B cell (primary cell): ENCODE results near the gene SLC25A26. TPM values are rescaled to one million over a fixed set of nuclear protein-coding genes. Genes with fewer than 3 reads are reported as not detected.

ENCODE experiments used
- ATAC-seq: fragments of 200-7000 bp; cut with Tn5 transposase; one replicate; pipeline ENCODE4 v1.10.0; 2021; ENCODE audit warnings: low read depth, mild to moderate bottlenecking, moderate number of reproducible peaks, moderate library complexity
- CTCF ChIA-PET: fragments of 350-600 bp; sonication (Branson Sonifier 250); formaldehyde crosslinking; loops from one replicate; lab custom pipeline; 2021; ENCODE audit warnings: antibody characterized with exemption, inconsistent platforms; lab: Charles Lee
- POLR2A ChIA-PET: fragments of 350-600 bp; sonication (Branson Sonifier 250); formaldehyde crosslinking; loops from one replicate; lab custom pipeline; 2021; ENCODE audit warnings: antibody characterized with exemption; lab: Charles Lee
- DNase-seq: peaks from one replicate; pipeline ENCODE4 v3.0.0; 2013
- H2AFZ ChIP-seq: 2 replicates; pipeline ENCODE4 v1.6.1; 2012; ENCODE audit warnings: mild to moderate bottlenecking, low read depth, low read length; ENCODE audit not compliant: insufficient read depth, poor library complexity, severe bottlenecking
- H3K27ac ChIP-seq, 2 donors: 1 replicate in 1 of 2; 2 replicates in 1 of 2; pipeline ENCODE4 v1.5.1; 2012 to 2013; ENCODE audit warnings: low read length in 2 of 2, mild to moderate bottlenecking in 2 of 2, moderate library complexity in 1 of 2
- H3K27me3 ChIP-seq, 4 experiments: fragments of 200-600 bp in 1 of 4; sonication (generic) in 1 of 4; replicated peaks in 1 of 4; 1 replicate in 2 of 4; 2 replicates in 2 of 4; pipeline versions ENCODE4 v1.6.1 to v1.7.0; 2013 to 2016; ENCODE audit warnings: low read length in 3 of 4, mild to moderate bottlenecking in 2 of 4, mixed read lengths in 1 of 4, moderate library complexity in 1 of 4; ENCODE audit not compliant: insufficient read depth in 4 of 4, control insufficient read depth in 3 of 4; ENCODE audit errors: control extremely low read depth in 1 of 4
- H3K36me3 ChIP-seq, 2 experiments: replicated peaks in 1 of 2; 1 replicate in 1 of 2; 2 replicates in 1 of 2; pipeline versions ENCODE4 v1.6.1 to v1.7.1; 2013; ENCODE audit warnings: low read length in 1 of 2; ENCODE audit not compliant: insufficient read depth in 2 of 2, control insufficient read depth in 1 of 2; ENCODE audit errors: control extremely low read depth in 1 of 2, extremely low read depth in 1 of 2
- H3K4me1 ChIP-seq, 2 donors: fragments of 200-600 bp in 1 of 2; sonication (generic) in 1 of 2; 1 replicate in 1 of 2; 2 replicates in 1 of 2; pipeline versions ENCODE4 v1.5.1 to v1.6.1; 2013 to 2017; ENCODE audit warnings: low read length in 2 of 2; ENCODE audit not compliant: control insufficient read depth in 2 of 2, insufficient read depth in 2 of 2
- H3K4me2 ChIP-seq: replicated peaks from 2 replicates; pipeline ENCODE3; 2012; ENCODE audit warnings: mild to moderate bottlenecking, low read depth, low read length; ENCODE audit not compliant: poor library complexity, severe bottlenecking
- H3K4me3 ChIP-seq, 5 experiments: fragments of 200-600 bp in 1 of 5; sonication (generic) in 1 of 5; 1 replicate in 3 of 5; 2 replicates in 2 of 5; pipeline versions ENCODE4 v1.5.1 to v1.7.0; 2011 to 2016; ENCODE audit warnings: low read length in 4 of 5, mild to moderate bottlenecking in 4 of 5, low read depth in 2 of 5, control low read depth in 1 of 5, moderate library complexity in 1 of 5; ENCODE audit not compliant: insufficient read depth in 1 of 5; ENCODE audit errors: control extremely low read depth in 1 of 5, extremely low read depth in 1 of 5
- H3K79me2 ChIP-seq: fragments of 200-600 bp; sonication (generic); one replicate; pipeline ENCODE4 v1.6.0; 2016; ENCODE audit warnings: low read length; ENCODE audit not compliant: control insufficient read depth, insufficient read depth
- H3K9ac ChIP-seq: fragments of 200-600 bp; sonication (generic); 2 replicates; pipeline ENCODE4 v1.6.1; 2017; ENCODE audit warnings: mild to moderate bottlenecking, low read length, moderate library complexity
- H3K9me3 ChIP-seq, 3 donors: one replicate each; pipeline versions ENCODE4 v1.6.1 to v1.7.1; 2013; ENCODE audit warnings: low read length in 2 of 3; ENCODE audit not compliant: control insufficient read depth in 2 of 3, insufficient read depth in 1 of 3; ENCODE audit errors: control extremely low read depth in 1 of 3
- H4K20me1 ChIP-seq: 2 replicates; pipeline ENCODE4 v1.6.0; 2012; ENCODE audit warnings: mild to moderate bottlenecking, low read length; ENCODE audit not compliant: insufficient read depth, control insufficient read depth, poor library complexity, severe bottlenecking
- H3K27ac Mint-ChIP-seq: one replicate; pipeline ENCODE4 v1.8.0; 2021; ENCODE audit warnings: mixed read lengths
- H3K27me3 Mint-ChIP-seq: one replicate; pipeline ENCODE4 v1.8.0; 2021; ENCODE audit warnings: mixed read lengths
- H3K4me1 Mint-ChIP-seq: one replicate; pipeline ENCODE4 v1.8.0; 2021; ENCODE audit warnings: mixed read lengths
- H3K4me3 Mint-ChIP-seq: one replicate; pipeline ENCODE4 v1.8.0; 2021; ENCODE audit warnings: mixed read lengths
- H3K9me3 Mint-ChIP-seq: one replicate; pipeline ENCODE4 v1.8.0; 2022; ENCODE audit warnings: mixed read lengths; ENCODE audit not compliant: insufficient read depth
- CTCF ChIP-seq: fragments of 200-600 bp; IDR thresholded peaks from one replicate; pipeline ENCODE4 v1.8.0; 2022; ENCODE audit warnings: antibody characterized with exemption, mild to moderate bottlenecking
- EZH2 ChIP-seq: IDR thresholded peaks from 2 replicates; pipeline ENCODE4 v1.6.1; 2012; ENCODE audit warnings: borderline replicate concordance, low read depth, mild to moderate bottlenecking, moderate library complexity, low read length; ENCODE audit not compliant: insufficient read depth, poor library complexity, severe bottlenecking
- WGBS: methylation state at CpG from one replicate; pipeline ENCODE4 v1.1.5; 2013; ENCODE audit warnings: missing lambda C conversion rate; ENCODE audit not compliant: insufficient coverage; 5-methylcytosine and 5-hydroxymethylcytosine counted together
- intact Hi-C: fragments of 100-400 bp; cut with micrococcal nuclease; formaldehyde crosslinking; loops from one replicate; pipeline ENCODE4 v1.10.0; 2022
- polyA plus RNA-seq: library from polyadenylated mRNA; depleted of rRNA; stranded (reverse); fragments of >200 nt; gene quantifications from 2 replicates; pipeline ENCODE4 v1.2.3, GENCODE V29; 2012
- total RNA-seq, 2 donors: library from RNA; stranded (reverse); fragments of 120-200 nt in 1 of 2; gene quantifications; 1 replicate in 1 of 2; 2 replicates in 1 of 2; pipeline versions ENCODE4 v1.2.3 to v1.2.4, GENCODE V29; 2013 to 2022

SLC25A26 gene
- total and polyA plus RNA-seq, 2 donors (not counting 1 experiment from before 2014, with no cell fraction given) = 22.3 to 23.8 TPM

DNA sequence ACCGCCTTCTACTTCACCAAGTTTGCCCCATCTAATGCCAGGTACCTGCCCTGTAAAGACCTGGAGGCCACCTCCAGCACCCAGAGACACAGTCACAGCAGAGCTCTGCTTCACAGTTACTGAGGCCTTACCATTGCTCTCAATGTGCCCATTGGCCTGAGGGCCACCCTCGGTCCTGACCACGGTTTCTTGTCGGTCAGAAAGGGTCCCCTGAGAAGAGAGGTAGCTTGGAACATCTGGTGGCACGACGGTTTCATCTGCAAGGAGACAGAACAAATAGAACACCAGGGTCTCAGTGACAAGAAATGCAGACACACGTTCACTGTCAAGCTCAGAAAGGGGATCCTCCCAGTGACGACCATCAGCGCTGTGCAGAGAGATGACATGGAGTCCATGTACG, 161.3 kb downstream of the SLC25A26 start:
- Mint-ChIP-seq H3K27ac (no peak overlapping the region), H3K9me3 (no peaks in the 10 kb centered on the region), H3K4me1 (peaks cover 17% of the 10 kb centered on the region), H3K4me3 (no peak overlapping the region), H3K27me3 (no peaks in the 10 kb centered on the region)
- H3K36me3 ChIP-seq = peaks cover 4 to 77% of the 10 kb centered on the region in 2 experiments
- H3K4me2 ChIP-seq = no peak overlapping the region
- ChIA-PET CTCF (interaction anchor here (5.6 kb wide), 1 partner anchor 25 kb away, joined by 17 read pairs; no protein-coding TSS in a partner anchor), POLR2A (no interaction called here)
- no peak for DNase-seq
- H3K27me3 ChIP-seq = no peaks in the 10 kb centered on the region
- peaks cover 0 to 11% (median 4%) of the 10 kb centered on the region in 3 donors for H3K9me3 ChIP-seq
- ATAC-seq = no peak
- peaks cover under 1% of the 10 kb centered on the region for H3K79me2 ChIP-seq
- no peak overlapping the region for H2AFZ ChIP-seq
- 96% methylated on average over 10 of the region's 10 CpGs for WGBS
- no peak overlapping the region for H3K9ac ChIP-seq
- no peak for TF ChIP-seq EZH2
- TF ChIP-seq CTCF = no peak
- H3K27ac ChIP-seq = no peak overlapping the region
- no peak overlapping the region for H3K4me3 ChIP-seq
- peaks cover 16 to 17% of the 10 kb centered on the region in 2 donors for H3K4me1 ChIP-seq
- H4K20me1 ChIP-seq = no peaks in the 10 kb centered on the region
- intact Hi-C loops = no loop called here

GRCh38 chr3:66383023-66383422, 162.2 kb downstream of the SLC25A26 start:
- Histone ChIP-seq H2AFZ (no peak overlapping the region), H3K4me2 (no peak overlapping the region), H3K9me3 (peaks cover 0 to 11% (median 4%) of the 10 kb centered on the region in 3 donors), H3K9ac (no peak overlapping the region), H3K79me2 (peaks cover 7% of the 10 kb centered on the region), H3K4me3 (no peak overlapping the region), H3K4me1 (peaks cover 22 to 23% of the 10 kb centered on the region in 2 donors), H3K27ac (no peak overlapping the region), H3K27me3 (no peaks in the 10 kb centered on the region), H4K20me1 (no peaks in the 10 kb centered on the region), H3K36me3 (peaks cover 2 to 69% of the 10 kb centered on the region in 2 experiments)
- ATAC-seq = no peak
- no peak overlapping the region for H3K4me3 Mint-ChIP-seq
- H3K27ac Mint-ChIP-seq = no peak overlapping the region
- ChIA-PET POLR2A (no interaction called here), CTCF (interaction anchor here (1.0 to 1.8 kb wide), 2 partner anchors 106 to 129 kb away, joined by 4 read pairs; no protein-coding TSS in a partner anchor)
- no peaks in the 10 kb centered on the region for H3K9me3 Mint-ChIP-seq
- H3K4me1 Mint-ChIP-seq = peaks cover 22% of the 10 kb centered on the region
- no peaks in the 10 kb centered on the region for H3K27me3 Mint-ChIP-seq
- WGBS = 98% methylated on average over 18 of the region's 18 CpGs
- intact Hi-C loops = no loop called here
- no peak for DNase-seq
- TF ChIP-seq EZH2 = no peak
